GM19468 (cell line): Measurements from ENCODE around the gene ZCCHC14.

Experiments
- ATAC-seq: cut with Tn5 transposase; IDR thresholded peaks from one replicate; pipeline ENCODE4 v1.9.1; 2021; ENCODE audit warnings: mild to moderate bottlenecking, moderate library complexity, moderate number of reproducible peaks; ENCODE audit not compliant: unreplicated experiment; ENCODE audit errors: extremely low read depth

ZCCHC14 gene

DNA sequence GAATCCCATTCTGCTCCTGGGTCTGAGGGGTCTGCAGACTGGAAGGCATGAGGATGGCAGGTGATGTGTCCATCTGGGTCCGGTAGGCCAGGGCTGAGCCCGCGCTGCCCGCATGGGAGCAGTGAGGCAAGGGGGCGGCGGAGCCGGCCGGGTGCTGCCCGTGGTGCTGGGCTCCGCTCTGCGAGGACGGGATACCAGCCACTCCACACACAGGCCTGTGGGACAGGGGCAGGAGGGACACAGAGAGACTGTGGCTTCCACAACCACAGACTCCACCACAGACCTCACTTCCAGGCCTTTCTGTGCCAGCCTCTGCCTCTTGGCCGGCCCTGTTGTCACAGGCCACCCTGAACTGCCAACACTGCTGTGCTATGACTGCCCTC is 75.3 kb downstream of the ZCCHC14 start:
- ATAC-seq = no peak

- no peak for ATAC-seq
Measured at GRCh38 chr16:87416826-87417527, 75.8 kb downstream of the ZCCHC14 start.

DNA sequence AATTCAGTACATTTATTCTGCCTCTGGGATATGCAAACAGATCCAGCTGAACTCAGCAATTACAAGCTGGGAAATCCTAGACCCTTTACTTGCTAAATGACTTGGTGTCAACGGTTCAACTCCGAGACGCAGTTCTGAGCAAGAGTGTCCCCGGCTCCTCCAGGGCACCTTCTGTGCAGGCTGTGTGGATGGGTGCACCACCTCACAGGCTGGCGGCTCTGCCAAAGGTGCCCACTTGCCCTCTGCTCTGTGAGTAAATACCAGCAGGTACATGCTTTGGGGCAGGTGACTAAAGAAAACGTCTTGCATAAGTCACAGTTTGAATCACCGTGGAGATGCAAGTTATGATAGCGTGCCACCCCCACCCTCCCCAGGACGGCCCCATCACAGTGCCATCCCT is 77.4 kb downstream of the ZCCHC14 start:
- no peak for ATAC-seq

DNA sequence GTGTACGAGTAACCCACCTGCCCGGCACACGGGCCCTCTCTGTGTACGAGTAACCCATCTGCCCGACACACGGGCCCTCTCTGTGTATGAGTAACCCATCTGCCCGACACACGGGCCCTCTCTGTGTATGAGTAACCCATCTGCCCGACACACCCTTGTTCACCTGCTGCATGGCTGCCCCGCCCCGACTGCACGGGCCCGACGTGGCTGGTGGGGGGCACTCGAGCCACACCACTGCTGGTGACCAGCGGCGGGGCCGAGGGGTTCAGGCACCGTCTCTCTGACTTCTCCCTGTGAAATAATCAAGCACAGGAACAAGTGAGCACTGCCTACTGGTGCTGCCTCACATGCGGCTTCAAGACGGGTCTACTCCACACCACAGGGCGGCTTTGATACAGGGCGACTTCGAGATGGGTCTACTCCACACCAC is 78.6 kb downstream of the ZCCHC14 start:
- no peak for ATAC-seq

DNA sequence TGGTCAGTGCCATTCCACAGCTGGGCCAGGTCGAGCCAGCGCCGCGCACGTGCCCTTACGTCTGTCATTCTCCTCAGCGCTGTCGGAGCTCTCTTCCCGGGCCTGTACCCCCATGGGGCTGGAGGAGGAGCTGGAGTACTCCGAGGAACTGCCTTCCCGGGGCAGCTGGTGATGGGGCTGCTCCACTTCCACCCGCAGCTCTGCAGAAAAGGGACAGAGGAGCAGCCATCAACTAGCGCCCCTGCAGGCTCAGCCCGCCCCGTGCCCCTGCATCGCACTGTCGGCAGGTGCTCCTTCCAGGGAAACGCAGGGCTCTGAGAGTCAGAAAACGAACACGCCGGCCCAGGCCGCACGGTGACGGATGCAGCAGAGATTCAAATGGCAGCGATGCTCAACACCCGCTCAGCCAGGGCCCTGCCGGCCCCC is 79.8 kb downstream of the ZCCHC14 start:
- no peak for ATAC-seq

DNA sequence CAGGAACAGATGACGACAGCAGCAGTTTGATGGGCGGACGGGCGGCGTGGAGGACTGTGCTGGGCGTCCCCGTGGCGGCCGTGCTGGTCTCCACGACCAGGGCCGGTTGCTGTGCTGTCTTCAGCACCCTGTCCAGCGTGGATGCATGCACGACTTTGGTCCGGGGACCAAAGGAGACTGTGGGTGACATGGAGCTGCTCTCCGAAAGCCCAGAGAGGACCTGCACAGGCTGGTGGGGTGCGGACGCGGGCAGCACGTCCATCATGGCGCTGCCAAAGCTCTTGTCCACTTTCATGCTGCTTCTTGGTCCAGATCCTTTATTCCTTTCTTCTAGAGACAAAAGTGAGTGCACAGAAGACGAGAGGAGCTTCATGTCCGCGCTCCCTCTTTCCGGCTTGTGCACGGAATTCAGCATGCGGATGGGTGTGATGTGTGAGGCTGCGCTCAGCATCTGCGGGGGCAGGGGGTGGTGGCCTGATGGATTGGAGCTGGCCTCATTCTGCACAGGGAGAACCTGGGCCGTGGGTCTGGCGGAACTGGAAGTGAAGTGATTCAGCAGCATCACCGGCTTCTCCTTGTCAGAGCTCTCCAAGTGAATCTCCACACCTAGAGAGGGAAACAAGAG is 80.3 kb downstream of the ZCCHC14 start:
- no peak for ATAC-seq

DNA sequence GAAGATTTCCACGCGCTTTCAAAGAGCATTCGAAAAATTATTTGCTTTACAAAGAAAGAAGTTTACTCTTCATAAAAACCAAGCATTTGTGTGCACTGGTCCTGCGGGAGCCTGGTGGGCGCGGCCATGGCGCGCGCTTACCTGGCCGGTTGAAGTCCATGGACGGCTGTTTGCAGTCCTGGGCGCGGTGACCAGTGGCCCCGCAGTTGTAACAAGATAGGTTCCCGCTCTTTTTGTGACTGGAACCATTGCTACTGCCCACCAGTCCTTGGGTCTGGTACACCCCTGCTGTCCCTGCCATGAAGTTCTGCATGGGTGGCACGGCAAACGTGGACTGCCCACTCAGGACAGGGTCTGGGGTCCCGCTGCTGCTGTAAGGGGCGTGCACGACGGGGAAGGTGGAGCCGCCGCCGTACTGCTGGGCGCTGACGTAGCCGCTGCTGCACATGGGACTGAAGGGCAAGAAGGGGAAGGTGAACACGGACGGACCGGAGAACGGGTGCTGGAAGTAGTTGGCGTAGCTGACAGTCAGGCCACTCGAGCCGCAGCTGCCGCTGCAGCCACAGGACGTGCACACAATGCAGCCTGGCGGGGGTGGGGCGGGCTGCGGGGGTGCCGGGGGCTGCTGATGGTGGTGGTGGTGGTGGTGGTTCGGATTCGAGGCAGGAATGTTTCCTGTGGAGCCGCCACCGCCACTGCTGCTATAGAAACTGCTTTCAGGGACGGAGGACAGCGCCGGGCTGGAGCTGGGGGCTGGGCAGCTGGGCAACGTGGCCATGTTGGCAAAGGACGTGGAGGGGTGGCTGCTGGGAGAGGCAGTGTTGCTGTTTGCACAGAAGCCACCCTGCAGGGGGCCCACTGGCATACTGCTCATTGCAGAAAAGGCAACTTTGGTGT is 81.2 kb downstream of the ZCCHC14 start:
- ATAC-seq = no peak

- ATAC-seq = no peak
Measured at GRCh38 chr16:87410968-87411367, 81.9 kb downstream of the ZCCHC14 start.

GRCh38 chr16:87410530-87410929 is 82.3 kb downstream of the ZCCHC14 start:
- no peak for ATAC-seq

GRCh38 chr16:87409781-87410180 is 83.0 kb downstream of the ZCCHC14 start:
- no peak for ATAC-seq

DNA sequence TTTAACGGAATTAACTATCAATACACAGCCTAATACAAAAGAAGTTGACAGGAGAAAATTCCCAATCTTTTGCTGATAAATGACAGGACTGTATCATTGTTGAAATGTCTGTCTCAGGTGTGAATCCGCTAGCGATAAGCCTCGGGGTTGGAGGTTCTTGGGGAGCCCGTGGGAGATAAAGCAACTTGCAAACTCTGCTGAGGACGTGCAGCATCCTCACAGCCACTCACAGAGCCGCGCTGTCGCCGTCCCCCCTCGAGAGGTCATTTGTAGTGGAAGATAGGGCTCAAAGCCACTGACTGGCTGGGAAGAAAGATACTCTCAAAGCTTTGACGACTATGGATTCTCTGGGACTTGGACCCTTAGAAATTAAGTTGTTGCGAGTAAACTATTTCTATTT is 83.7 kb downstream of the ZCCHC14 start:
- no peak for ATAC-seq

- ATAC-seq = no peak
Measured at GRCh38 chr16:87407511-87408112, 85.2 kb downstream of the ZCCHC14 start.

DNA sequence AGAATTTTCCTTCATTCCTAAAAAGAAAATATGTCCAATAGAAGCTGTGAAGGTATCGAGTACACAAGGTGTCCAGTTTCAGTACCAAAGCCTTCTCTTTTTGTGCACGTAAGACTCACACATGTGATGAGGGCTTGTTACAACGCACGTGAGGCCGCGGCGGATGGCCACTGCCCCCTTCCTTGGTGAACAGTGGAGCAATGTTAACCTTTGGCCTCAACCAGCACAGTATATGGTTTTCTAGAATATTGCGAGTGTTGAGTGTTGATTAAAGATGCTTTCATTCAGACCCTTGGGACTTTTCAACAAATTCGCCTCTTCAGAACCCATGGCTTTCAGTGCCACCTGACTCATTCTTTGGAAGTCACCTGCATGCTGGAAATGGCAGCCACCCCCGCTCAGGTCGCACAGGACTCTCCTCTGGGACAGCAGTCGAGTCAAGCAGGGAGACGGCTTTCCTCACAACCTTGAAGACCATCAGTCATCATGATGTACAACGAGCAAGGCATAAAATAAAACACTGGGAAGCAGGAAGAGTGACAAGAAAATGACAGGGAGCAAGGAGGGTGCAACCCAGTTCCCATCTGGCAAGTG is 86.2 kb downstream of the ZCCHC14 start:
- ATAC-seq = no peak

GRCh38 chr16:87404764-87405625 is 87.8 kb downstream of the ZCCHC14 start:
- ATAC-seq = no peak

- no peak for ATAC-seq
Measured at GRCh38 chr16:87395181-87395842, 97.5 kb downstream of the ZCCHC14 start.

- no peak for ATAC-seq
Measured at GRCh38 chr16:87393680-87394055, 99.2 kb downstream of the ZCCHC14 start.

DNA sequence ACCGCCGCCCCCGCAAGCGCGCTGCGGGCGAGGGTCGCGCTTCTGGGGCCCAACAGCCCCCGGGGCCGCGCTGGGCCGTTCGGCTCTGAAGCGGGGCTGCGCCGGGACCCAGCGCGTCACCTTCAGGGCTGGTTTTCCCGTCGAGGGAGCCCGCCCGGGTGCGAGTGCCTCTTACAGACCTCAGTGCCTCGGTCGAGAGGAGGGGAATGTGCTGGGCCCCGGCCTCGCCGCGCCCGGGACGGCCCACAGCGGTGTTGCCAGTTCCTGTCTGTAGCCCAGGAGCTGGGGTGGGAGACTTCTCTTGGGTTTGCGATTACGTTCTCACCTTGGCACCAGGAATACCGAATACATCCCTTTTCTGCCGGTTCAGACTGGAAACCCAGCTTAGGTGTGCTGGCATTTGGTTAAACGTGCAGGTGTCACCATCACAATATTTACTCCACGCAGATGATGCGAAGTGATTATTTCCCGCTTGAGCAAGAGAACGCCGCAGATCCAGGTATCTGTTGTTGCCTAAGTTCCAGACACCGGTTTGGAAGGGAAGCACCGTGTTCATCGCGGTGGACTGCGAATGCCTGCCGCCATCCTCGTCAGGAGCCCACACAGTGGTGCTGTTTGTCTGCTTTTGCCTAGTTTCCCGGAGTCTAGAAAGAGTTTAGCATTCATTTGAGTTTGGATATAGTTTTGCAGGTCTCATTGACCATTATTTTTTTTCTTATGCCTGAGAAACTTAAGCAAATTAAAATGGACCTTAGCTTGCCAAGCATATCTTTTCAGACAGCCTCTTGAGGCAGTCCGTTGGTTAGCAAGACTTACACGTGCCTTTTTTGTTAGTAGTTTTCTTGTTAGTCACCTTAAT is 99.8 kb downstream of the ZCCHC14 start:
- ATAC-seq = no peak
